CD4-positive, alpha-beta T cell treated with Interferon alpha-2 for 1 hour (primary cell): ENCODE data around the gene PTEN.
"Not testable (repeated sequence)": the region's sequence is repeated elsewhere in the genome, so short reads cannot be mapped to it uniquely, and the experiment has no call there.

Experiments used
- DNase-seq, 2 donors: peaks; one replicate each; pipeline ENCODE4 v3.0.0-alpha.2; 2020 to 2022

Gene PTEN

GRCh38 chr10:87863053-87863943 is at the start of gene PTEN, which contains the start of gene KLLN:
PTEN (plus strand) TSS chr10:87863625; CDS start chr10:87864470, 845 bp downstream.
KLLN (minus strand) TSS chr10:87863533; CDS start chr10:87862487, 1,046 bp downstream.
- DNase-seq: peak; percentile 81 to 87

DNA sequence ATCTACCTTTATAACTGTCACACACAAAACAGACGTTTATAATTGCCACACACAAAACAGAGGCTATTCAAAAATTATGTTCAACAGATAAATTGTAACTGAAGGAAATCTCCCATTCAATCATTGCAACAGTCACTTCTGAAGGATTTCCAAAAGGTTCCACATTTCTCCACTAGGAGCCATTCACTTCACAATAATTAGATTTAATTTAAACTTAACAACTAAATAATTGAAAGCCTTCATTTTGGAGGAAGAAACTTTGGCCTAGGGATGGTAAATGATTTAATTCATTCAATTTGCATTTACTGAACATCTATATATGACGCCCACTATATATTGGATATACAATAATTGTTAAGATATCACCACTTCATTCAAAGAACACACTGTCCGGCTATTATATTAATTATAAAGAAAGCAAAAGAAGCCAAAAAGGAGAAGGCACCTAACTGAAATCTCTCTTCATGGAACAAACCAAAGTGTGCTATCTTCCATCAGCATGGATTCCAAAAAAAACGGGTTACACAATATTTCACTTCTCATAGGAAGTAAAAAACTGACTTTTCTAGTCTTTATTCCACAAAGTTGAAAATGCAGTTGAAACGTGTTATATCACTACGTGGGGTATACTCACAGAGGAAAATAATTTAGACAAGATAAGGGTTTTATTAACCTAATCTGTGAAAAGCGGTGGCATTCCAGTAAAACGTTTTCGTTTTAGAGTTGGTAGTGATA is 47.1 kb upstream of the PTEN start:
- no peak for DNase-seq

DNA sequence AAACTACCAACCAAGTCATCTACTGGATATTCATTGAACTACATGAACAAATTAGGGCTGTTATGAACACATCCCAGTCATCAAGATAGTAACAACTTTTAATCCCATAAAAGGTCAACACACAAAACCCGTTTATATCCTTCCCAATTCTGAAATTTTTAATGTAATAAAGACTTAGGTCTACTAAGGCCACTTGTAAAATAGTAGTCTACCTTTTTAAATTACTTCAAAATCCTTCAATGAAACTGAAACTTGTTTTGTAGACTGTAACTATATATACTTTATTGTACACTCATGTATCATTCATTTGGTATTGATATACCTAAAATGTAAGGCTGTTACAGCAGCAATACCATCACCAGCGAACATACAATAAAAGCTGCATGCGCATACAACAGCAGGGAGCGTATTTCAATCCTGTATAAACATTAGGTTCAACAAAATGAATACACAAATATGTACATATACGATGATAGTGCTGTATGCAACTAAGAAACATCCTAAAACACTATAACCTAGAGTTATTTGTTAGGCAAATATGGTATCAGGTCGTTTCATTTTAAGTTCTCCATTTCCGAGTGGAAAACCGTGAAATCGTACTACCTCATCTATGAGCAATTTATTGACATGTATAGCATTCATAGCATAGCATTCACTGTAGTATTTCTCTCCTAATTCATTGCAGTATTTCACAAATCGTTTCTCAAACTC is 46.4 kb upstream of the PTEN start:
- peak in 1 of 2 donors; percentile 24 for DNase-seq

DNA sequence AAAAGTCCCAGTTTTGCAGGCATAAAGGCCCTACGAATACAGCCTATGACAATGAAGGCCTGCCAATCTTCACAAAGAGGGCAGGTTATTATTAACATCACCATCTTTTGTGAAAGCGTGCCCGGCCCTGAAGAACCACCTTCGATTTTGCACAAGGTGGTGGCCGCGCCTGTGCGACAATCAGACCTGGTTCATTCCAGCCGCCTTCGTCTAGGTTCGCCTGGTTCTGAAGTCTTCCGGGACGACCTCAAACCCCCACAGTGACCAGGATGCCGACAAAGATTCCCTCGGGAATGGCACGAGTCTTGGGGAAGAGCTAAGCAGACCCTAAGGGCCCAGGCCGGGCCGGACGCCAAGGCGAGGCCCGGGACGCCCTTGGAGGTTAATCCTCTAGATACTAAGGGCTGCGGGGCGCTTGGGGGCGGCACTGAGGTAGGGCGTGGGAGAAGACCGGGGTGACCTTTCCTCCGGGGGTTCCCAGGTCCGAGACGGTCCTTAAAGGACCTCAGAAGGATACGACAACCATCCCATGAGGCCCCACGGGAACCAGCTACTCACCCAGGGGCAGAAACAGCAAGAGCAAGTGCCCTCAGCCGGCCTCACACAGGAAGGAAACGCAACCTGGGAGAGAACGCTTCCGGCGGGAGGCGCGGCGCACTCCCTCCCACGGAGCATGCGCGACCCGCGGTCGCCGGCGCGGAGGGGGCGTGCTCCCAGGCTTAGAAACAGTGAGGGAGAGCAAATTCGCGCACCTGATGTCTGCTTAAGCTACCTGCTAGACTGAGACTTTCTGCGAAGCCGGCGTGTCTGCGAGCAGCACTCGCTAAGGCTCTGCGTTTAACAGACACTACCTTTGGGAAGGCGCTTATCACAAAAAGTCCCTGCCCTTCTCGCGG is 45.6 kb upstream of the PTEN start, which contains the start of gene ATAD1:
ATAD1 (minus strand) TSS at position 618 of the 896 bp plus-strand sequence. CDS start 3,627 bp downstream, outside the sequence.
- DNase-seq: peak; percentile 87 to 92

DNA sequence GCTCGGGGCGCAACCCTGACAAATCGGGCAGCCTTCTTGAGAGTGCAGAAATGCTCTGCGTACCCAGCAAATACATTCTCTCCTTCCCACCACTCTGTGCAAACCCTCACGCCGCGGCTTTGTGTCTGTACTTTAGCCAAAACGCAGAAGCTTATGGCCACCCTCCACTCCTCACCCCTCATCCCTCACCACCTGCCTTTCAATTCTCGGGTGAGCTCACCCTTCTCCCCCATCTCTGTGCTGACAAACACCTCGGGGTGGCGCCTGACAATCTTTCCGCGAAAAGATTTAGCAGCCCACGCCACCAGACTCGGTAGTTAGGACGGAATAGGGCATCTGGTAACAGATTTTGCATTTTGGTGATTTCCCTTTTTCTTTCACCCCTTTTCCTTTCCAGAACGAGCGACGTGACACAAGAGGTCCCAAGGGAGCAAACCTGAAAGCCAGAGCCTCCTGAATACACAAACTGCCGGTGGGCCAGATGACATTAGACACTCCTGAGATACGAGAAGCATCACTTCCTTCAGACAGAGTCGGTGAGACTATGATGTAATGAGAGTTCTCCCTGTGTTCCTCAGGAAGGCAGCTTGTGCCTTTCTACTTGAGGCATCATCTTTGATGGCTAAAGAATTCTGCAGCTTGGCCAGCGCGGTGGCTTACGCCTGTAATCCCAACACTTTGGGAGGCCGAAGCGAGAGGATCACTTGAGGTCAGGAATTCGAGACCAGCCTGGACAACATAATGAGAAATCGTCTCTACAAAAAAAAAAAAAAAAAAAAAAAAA is 44.7 kb upstream of the PTEN start:
- peak; percentile 65 to 78 for DNase-seq

DNA sequence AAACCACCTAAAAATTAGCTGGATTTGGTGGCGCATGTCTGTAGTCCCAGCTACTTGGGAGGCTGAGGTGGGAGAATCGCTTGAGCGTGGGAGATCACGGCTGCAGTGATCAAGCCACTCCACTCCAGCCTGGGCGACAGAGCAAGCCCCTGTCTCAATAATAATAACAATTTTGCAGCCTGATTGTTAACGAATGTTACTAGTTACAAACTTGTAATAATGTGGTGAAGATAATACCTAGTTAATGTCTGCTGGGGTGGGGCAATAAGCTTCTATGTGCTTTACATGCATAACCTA is 44.2 kb upstream of the PTEN start:
- DNase-seq: no peak

DNA sequence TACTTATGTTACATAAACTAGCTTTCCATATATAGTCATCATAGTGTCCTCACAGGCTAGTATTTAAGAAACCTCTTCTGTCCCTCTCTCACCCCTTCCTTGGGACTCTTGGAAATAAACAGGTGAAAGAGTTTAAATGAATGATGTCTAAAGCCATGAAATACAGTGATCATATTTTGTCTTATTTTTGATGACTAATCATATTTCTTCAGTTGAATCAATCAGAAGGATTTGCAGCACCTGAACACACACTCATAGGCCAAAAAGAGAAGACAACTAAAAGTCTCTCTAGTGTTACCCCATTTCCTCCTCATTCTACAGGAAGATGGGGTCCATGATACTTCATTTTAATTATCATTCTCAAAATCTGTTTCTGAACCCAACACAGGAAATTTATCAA is 36.8 kb upstream of the PTEN start:
- no peak for DNase-seq

- no peak for DNase-seq
Measured at GRCh38 chr10:87827681-87828080, 35.7 kb upstream of the PTEN start.

- DNase-seq: not testable (repeated sequence)
Measured at GRCh38 chr10:87829051-87829450, 34.4 kb upstream of the PTEN start.

DNA sequence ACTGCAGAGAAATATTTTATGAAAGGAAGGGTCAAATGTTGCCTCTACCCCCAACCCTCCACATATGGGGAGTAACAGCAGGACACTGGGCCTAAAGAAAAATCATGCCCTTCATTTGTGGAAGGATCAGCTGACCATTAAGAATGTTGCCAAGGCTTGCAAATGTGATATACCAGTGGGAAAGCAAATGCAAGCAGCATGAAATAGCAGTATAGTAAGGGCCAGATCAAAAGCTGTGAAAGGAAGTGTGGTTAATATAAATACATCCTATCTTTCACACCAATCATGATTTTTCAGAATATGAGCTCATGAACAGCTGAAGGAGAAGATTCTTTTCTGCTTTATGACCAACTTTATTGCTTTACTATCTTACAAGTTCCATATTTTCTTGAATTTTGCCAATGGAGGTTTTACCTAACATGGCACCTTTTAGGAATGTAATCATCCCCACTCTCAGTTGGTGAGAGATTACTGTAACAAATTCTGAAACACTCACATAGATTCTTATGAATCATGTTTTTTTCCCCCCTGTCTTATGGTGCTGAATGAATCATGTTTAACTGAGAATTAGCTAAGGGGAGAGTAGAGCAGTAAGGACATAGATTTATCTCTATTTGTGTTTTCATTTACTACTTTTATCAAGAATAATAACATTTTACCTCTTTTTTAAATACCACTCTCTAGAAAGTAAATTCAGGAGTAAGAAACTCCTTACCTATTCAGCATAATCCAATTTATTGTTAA is 33.3 kb upstream of the PTEN start:
- DNase-seq: no peak

- DNase-seq: no peak
Measured at GRCh38 chr10:87836098-87836497, 27.3 kb upstream of the PTEN start.

- DNase-seq: no peak
Measured at GRCh38 chr10:87837445-87837844, 26.0 kb upstream of the PTEN start.

- DNase-seq: no peak
Measured at GRCh38 chr10:87838650-87839049, 24.8 kb upstream of the PTEN start.

DNA sequence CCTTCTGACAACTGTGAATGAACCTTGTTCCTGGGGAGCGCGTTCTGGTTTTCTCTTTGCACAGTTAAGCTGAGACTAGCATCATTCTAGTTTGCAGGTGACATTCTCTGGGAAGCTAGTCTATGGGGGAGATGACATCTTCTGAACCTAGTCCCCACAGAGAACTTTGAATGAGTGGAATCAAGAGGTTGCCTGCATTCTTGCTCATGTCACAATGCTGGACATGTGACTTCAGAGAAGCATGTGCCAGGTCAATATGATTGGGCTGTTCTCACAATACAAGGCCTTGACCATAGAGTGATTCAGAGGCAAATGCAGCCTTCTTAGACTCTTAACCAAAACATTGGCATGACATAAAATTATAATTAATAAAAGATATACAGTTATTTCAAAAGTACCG is 22.2 kb upstream of the PTEN start:
- DNase-seq: no peak

DNA sequence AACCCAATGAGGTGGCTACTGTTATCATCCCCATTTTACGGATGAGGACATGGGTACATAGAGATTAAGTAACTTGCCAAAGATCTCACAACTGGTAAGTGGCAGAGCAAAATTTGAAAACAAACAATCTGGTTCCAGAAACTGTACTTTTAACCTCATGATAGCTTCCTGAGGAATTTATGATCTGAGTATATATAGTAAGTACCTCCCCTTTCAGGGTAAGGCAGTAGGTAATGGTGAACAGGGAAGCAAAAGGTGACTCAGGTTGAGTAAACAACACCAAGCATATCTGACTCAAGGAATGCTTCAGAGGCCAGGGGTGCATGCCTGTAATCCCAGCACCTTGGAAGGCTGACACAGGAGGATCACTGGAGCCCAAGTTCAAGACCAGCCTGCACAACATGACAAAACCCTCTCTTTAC is 21.2 kb upstream of the PTEN start:
- DNase-seq: no peak

DNA sequence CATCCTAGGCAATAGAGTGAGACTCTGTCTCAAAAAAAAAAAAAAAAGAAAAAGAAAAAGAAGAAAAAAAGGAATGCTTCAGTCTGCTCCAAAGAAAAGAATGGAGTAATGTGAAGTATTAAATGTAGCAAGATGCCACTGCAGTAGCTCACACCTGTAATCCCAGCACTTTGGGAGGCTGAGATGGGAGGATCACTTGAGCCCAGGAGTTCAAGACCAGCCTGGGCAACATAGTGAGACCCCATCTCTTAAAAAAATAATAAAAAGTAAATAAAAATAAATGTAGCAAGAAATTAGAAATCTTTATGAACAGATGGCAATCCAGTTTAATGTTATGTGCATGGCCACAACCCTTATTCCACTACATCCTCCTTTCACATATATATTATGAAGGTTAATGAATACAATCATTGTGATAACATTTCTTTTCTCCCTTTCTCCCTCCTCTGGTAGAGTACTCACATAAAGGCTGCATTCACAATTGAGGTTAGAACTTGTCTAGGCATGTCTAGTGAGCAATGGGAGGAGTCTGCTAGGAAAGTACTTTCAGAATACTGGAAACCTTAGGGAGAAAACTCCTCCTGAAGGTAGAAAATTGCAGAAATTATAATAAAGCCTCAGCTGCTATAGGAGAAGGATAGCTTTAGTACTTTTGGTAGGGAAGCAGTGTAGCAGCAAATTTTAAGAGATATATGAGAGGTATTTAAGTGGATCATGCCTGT is 20.5 kb upstream of the PTEN start:
- DNase-seq: no peak

- no peak for DNase-seq
Measured at GRCh38 chr10:87843714-87844113, 19.7 kb upstream of the PTEN start.

DNA sequence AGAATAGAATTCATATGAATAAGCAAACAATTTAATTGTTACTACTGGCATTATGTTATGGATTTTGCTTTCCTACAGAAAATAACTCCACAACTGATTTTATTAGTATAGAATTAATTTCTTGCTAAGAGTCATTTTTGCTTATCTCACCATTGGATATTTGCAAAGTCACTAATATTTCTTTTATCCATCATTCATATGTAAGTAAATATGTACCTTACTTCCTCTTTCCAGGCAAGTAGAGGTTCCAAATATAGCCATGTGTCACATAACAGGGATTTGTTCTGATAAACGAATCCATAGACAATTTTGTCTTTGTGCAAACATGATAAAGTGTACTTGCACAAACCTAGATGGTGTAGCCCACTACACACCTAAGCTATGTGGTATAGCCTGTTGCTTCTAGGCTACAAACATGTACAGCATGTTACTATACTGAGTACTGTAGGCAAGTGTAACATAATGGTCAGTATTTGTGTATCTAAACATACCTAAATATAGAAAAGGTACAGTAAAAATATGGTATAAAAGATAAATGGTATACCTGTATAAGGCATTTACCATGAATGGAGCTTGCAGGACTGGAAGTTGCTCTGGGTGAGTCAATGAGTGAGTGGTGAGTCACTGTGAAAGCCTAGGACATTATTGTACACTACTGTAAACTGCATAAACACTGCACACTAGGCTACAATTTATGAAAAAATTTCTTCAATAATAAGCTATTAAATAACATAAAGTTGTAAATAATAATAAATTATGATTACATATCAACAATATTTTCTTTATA is 18.4 kb upstream of the PTEN start:
- no peak for DNase-seq

GRCh38 chr10:87845624-87845998 is 17.8 kb upstream of the PTEN start:
- no peak for DNase-seq
